Stimulated activated CD4-positive, alpha-beta T cell treated with anti-CD3 and anti-CD28 coated beads, Interleukin-15, amount 100 ng/mL, for 24 hours (primary cell): ENCODE results near the gene STK39.
"Not testable (repeated sequence)": the region's sequence is repeated elsewhere in the genome, so short reads cannot be mapped to it uniquely, and the experiment has no call there.

Experiments used
- DNase-seq: peaks from one replicate; pipeline ENCODE4 v3.0.0-alpha.2; 2020

Gene STK39

DNA sequence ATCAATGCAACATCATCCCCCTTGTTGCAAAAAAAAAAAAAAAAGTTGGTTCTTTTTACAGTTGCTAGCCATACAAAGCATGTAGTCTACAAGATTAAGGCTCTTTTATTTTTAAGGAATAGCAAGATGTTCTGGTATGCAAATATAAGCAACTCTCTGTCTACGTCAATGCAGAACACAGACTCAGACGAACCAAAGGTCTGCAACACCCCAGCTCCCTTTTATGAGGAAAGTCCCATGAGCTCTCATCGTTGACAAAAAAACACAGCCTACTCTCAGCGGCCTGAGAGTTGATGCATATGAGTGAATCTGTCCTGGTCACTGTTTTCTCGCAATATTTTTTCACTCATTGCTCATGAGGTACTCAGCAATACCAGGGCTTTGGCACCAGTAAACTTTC lies 112.9 kb downstream of the STK39 start:
- DNase-seq = no peak

DNA sequence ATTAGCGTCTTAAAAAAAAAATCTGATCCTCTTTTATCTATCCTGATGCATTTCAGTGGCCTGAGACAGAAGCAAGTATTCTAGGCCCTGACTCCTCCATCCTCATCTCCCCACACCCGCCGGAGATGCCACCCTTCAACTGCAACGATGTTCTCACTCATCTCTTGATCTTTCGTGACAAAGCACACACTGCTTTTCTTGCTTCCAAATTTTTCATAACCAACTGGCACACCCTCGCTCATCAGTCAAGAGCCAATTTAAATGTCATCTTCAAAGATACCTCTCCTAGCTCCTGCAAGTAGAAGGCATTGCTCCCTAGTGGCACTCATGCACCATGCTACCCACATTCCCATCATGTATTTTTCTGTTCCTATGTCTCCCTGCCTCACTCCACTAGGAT lies 115.0 kb downstream of the STK39 start:
- DNase-seq = no peak

DNA sequence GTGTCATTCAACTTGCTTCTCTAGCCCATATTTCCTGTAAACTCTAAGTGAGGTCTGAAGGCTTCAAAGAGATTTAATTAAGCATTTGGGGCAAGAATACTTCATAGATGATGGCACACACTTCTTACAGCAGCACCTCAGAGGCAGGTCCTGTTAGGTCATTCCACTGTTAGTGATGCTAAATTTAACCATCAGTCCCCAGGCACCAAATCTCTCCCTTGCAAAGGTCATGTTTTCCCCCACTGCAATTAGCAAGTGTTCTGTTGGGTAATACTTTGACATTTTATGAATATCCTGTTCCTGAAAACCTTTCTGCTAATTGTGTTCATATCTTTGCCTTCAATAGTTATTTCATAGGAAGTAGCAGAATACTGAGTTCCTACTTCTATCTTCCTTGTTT lies 117.0 kb downstream of the STK39 start:
- no peak for DNase-seq

DNA sequence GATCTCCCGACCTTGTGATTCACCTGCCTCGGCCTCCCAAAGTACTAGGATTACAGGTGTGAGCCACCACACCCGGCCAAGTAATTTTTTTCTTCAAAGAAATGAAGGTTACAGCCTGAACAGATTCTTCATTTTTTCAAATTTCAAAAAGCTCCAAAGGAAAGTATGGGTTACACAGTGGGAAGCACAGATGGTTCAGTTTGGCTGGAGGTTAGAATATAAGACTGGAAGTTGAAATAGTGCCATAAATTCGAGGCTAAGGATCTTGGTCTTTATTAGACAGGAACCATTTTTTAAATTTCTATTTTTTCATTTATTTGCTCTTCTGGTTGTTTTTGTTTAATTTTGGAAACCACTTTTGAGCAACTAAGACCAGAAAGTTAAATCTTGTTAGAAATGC lies 120.0 kb downstream of the STK39 start:
- DNase-seq = no peak

DNA sequence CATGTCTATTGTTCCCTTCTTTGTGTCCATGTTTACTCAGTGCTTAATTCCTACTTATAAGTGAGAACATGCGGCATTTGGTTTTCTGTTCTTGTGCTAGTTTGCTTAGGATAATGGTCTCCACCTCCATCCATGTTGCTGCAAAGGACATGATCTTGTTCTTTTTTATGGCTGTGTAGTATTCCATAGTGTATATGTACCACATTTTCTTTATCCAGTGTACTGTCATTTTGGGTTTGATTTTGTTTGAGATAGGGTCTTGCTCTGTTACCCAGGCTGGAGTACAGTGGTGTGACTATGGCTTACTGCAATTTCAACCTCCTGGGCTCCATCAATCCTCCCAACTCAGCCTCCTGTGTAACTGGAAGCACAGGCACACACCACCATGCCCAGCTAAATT lies 125.2 kb downstream of the STK39 start:
- not testable (repeated sequence) for DNase-seq

DNA sequence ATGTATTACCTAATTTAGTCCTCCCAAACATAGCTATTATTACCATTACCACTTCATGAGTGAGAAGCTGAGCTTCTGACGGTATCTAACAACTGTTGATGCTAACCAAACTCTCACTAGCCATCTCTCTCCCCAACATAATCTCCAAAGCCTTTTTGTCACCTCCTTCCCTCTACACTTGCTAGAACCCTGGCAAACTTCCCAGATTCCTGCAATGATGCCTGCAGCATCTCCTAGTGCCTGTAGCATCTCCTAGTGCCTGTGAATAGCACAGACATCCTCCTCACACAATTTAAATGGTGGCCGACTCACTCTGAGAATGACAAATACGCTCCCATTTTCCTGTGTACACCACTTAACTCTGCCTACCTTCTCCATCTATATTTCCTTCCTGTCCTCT lies 126.7 kb downstream of the STK39 start:
- no peak for DNase-seq

DNA sequence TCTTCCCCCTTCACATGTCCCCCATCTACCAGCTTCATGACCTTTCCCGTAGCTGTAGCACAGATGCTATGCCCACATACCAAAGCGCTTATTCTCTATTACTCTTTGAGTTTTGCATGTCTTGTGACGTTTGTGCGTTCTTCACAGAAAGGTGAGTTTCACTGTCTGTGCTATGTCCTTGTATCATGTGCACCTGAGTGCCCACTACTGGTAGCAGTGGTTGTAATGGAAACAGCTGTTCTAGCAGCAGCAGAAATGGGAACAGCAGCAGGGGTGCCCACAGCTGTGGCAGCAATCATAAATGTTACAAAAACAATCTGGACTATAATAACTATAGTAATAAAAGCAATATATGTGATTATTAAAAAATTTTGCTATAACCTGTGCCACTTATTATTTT lies 127.1 kb downstream of the STK39 start:
- no peak for DNase-seq

DNA sequence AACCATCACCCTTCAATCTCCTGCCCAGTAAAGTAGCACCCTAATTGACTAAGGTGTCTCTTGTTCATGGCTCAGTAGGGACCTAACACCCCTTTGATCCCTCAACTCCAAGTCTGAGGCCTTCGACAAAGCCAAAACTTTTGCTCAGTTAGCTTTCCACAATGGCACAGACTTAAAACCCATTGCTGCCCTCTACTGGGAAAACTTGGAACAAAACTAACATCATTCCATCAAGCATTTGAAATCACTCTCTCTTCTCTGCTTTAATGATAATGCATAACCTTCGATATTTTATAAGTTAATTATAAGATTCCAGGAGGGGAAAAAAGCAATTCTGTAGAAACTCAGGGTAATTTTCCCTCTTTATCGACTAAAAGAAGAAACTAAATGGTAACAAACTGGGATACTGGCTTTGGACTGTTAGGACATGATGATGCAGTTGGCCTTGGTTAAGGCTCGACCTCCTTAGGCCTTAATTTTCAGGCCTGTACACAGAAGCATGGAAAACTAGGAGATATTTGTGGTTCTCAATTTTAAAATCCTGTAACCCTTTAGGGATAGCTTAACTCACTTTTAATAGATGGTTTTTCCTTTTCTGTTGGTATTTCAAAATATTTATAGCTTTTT lies 127.8 kb downstream of the STK39 start:
- no peak for DNase-seq

DNA sequence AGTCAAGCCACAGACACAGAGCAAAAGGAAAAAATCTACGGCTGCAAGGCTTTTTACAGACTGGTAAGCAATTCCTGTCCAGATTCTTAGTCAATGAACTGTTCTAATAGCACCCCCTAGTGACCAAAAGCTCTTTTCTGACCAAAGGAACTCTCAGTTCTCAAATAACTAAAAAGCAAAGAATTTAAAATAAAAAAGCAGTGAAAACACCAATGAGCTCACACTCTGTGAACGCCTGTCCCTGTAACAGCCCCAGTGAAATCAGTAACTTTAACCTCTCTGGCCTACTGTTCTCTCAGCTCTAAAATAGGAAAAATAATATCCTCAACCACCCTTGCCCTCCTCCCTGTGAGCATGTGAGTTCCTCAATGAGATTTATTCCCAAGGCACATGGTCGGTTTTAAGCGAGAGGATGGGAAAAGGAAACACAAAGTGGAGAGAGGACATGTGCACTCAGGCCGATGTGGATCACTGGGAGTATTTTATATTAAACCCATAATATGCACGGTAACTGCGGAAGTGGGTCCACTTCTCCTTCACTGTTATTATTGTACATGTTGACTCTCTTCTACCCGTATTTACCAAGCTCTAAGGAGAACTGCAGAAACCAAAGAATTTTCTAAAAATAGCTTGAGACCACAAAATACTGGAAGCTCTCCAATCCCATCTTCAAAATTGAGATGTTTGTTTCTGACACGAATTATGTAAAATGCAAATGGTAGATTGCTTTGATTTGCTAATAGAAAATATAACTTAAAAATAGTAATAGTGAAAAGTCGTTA lies 128.5 kb downstream of the STK39 start:
- DNase-seq = no peak

DNA sequence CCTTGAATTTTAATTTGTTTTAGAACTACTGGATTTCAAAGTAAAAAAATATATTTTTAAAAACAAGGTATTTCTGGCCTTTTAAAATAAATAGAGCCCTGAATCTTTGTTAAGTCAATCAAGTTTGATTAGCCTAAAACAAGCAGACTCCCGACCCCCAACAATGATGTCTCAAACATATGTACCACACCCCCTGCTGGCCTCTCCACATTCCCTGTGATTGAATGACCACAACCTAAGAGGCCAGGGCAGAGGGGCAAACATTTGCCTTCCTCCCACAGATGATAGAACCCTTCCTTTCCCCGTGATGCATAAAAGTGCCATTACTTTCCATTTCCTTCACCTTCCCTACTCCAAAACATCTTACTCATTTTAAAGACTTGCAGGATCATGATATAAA lies 130.9 kb downstream of the STK39 start:
- DNase-seq = no peak

DNA sequence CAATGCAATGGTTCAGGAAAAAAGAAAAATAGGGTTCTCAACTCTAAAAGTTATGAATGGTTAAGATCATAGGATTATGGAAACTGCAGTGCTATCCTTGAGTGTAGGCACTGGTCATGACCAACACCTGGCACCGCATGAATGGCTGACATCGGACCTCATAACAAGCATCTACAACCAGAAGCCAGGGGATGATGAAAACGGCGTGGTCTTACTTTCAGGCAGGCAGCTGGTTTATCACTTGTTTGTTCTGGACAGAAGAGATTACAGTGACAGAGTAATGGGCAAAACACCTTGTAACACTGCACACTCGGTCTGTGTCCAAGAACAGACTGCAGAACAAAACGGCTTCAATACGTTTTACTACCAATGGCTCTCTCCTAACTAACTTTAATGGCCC lies 132.8 kb downstream of the STK39 start:
- DNase-seq = no peak

DNA sequence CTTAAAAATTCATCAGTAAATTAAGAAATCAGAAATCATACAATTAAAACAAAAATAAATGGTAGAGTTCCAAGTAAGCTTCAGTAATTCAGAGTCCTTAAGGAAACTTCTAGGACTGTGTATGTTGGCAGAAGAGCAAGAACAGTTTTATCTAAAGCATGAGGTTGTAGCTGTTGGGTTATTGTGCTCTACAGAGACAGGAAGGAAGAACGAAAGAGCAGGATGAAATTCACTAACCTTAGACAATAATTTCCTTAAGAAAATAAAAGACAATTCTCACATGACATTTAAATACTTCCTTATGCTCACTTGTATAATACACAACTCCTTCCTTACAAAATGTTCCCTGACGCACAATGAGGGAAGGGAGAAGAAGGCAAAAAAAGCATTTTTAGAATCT lies 133.4 kb downstream of the STK39 start:
- no peak for DNase-seq

DNA sequence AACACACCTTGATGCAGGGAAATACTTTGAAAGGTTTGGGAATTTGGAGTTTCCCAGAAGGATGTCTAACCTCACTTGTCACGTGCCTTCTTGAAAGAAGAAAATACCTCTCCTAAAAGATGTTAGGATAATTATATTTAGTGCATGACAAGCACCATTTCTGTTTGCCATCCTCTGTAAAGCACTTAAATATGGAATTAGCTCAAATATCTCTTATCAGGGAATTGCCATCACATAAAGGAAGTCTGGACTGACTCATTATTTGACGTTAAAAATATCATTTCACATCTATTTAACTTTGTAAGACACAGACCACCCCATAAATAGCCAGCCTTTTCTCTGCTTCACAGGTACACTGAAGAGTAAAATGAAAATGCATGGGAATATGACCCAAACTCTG lies 140.1 kb downstream of the STK39 start:
- DNase-seq = no peak

DNA sequence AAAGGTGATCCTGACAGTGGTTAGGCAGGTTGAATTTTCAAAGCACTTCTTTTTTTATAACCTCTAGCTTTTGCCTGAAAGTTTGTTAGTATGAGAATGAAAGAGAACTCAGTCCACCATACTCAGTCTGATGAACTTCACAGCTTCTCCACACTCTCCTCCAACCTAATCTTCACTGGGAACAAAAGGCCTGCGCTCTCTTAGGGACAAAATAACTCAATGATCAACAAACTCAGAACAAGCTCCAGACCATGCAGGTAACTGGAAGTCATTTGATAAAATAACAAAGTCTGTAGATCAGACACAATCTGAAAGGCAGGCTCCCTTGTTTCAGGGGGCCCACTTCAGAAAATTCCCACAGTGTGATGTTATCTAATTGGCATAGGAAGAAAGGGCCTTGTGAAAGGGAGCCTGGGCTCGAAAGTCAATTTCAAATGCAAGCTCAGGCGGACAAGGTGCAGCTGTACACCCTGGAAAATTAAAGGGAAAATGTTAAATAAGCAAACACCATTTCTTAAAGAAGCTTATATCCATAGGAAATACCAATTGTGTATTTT lies 142.2 kb downstream of the STK39 start:
- no peak for DNase-seq

DNA sequence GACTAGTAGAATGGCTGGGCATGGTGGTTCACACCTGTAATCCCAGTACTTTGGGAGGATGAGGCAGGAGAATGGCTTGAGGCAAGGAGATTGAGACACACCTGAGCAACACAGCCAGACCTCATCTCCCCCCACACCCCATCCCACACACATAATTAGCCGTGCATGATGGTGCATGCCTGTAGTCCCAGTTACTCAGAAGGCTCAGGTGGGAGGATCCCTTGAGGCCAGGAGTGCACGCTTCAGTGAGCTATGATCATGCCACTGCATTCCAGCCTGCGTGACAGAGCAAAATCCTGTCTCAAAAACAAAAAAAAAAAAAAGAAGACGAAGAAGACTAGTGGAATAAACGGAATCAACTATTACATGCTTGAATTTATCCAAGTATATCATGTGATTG lies 150.0 kb downstream of the STK39 start:
- DNase-seq = no peak

DNA sequence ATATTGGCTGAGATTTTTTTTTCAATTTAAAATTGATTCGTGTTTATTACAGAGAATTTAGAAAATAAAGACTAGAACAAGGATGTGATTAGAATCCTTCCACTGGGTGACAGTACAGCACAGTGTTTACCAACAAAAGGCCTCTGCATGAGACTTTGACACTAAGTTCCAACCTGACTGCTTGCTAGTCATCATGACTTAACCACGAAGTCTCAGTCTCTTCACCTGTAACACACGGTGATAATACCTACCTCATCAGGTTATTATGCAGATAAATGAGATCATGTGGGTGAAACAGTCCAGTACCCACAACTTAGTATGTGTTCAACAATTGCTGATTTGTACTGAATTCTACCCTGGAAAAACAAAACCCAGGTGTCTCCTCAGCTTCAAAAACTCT lies 151.2 kb downstream of the STK39 start:
- no peak for DNase-seq

DNA sequence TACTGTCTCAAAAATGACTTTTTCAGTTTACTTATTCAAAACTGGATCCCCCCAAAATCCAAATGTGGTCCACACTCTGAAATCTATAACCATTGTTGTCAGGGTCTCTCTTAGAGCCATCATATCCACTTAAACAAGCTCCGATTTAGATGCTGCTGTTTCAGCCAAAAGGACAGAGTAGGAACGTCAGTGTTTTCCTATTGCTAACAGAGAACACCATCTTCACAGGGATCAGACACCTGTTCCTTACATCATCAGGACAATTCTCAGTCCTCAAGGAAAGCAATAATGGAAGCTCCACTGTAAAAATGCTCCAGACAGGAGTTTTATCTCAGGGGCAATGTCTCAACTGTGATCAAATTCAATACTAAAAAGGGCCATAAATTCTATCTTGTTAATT lies 155.4 kb downstream of the STK39 start:
- no peak for DNase-seq

DNA sequence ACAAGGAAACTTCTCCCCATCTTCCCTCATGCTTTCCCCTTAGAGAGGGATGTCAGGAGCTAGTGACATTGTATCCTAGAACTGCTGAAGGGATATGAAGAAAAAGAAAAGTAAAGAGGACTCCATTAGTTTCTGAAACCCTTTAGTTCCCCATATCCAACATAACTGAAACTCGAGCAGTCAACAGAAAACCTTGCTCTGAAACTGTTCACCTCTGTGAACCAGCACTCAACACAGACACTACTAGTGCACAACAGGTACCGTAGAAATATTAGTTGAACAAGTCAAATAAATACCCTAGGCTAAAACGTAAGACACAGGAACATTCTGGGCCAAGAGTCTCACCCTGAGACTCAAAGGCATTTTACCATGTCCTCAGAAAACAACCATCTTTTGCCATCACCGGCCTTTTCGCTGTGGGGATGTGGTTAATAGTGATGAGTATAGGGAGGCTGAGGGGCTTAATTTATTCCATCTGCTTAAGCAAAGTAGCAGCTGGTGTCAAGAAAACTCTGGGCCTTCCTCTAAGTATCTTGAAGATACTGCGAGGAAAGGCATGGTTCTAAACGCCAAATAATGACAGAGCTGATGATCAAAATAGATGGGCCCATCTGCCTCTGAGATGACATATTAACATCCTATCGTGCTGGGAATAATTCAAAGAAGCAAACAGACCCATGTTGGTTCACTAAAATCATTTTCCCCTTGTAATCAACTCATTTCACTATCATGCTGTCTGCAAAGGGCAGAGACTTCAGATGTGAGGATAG lies 156.8 kb downstream of the STK39 start:
- DNase-seq = no peak

DNA sequence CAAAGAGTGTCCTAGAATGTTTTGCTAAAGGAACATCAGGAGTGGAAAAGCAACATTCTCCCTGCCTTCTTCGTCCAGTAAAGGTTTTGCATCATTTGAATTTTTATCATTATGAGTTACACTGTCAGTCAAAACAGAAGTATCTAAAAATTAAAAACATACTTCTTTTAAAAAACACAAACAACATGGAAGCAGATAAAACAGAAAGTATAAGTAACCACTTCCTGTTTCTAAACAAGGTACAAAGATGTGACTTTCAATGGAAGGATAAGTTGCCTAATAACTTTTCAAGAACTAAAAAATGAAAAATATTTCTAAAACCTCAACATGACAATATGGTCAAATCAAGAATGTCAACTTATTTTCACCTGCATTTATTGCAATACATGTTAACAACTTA lies 158.2 kb downstream of the STK39 start:
- DNase-seq = no peak

DNA sequence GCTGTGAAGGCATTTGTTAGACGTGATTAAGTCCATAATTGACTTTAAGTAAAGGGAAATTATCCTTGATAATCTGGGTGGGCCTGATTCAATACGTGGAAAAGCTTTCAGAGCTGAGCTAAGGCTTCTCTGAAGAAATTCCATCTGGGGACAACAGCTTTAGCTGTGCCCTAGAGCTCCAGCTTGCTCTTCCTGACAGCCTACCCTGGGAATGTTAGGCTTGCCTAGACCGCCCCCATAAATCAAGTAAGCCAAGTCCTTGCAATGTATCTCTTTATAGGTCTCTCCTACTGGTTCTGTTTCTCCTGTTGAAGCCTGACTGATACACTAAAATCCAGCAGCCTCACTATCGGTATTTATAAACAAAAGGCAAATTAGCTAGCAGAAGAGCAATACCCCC lies 160.0 kb downstream of the STK39 start:
- no peak for DNase-seq

DNA sequence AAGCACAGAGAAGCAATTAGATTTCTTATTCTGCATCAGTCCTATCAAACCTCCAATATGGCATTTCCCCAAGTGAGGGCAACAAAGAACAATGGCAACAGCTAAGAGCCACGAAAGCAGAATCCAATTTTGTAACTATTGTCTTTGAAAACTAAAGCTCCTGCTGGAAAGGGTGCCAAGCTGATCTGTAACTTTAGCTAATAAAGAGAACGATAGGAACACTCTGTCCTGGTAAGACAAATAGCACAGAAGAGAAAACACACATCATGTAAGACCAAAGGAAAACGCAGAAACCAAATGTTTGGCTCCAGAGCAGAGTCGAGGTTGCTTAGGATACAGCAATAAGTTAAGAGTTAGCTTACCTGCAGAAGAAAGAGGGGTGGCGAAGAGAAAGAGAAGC lies 160.5 kb downstream of the STK39 start:
- no peak for DNase-seq

DNA sequence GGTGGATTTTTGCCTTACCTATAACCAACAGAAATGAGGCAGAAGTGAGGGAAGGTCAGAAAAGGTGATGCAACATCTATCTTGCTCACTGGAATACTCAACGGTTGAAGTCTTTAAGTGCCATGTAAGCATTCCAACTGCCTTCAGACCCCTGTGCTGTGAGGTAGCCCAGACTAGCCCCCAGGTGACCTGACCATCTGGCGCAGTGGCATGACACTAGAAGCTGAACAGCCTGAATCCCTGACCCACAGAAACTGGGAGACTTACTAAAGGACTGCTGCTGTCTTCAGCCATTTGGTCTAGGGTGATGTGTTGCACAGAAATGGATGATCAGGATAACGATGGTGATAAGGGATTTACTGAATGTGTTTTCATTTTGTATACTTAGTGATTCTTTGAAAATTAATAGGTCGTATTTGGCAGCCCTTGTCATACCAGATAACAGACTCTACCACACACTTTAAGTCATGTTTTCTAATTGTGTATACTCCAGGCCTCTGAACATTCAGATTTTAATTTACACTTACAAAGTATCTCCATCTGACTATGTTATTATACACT lies 161.5 kb downstream of the STK39 start:
- DNase-seq = no peak

DNA sequence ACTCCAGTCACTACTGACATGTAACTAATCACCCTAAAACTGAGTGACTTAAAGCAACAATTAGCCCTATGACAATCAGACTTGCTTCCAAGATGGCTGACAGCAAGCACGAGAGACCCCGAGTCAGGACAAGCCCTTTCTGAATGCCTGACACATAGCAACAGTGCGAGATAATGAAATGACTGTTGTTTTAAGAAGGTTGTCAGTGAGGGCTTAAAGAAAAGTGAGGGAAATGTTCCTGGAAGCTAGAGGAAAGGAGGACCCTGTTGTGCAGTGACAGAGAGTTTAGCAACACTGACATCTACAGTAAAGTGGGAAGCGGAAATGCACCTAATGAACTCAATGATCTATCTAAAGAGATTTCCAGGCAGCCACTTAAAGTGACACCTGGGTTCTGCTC lies 163.1 kb downstream of the STK39 start:
- DNase-seq = no peak

DNA sequence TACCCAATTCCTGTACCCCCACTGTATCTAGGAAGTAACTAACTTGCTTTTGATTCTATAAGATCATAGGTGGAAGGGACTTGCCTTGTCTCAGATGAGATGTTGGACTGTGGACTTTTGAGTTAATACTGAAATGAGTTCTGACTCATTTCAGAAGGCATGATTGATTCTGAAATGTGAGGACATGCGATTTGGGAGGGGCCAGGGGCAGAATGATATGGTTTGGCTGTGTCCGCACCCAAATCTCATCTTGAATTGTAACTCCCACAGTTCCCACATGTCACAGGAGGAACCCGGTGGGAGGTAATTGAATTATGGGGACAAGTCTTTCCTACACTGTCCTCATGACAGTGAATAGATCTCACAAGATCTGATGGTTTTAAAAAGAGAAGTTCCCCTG lies 165.9 kb downstream of the STK39 start:
- not testable (repeated sequence) for DNase-seq
